ENCODE measurements around the gene MACROD1.

Gene MACROD1

GRCh38 chr11:64036087-64037026 is 129.6 kb downstream of the MACROD1 start:
- DNase-seq (ENCODE audit: low read depth, low spot score), result no peak

GRCh38 chr11:64035576-64035975 is 130.3 kb downstream of the MACROD1 start, which contains the start of gene FLRT1:
TSS of gene FLRT1 (plus strand) at chr11:64035931. CDS start at chr11:64116268, 80,337 bp downstream.
- DNase-seq (ENCODE audit: low read depth, low spot score), result no peak

- DNase-seq (ENCODE audit: low read depth, low spot score), result no peak
Measured at GRCh38 chr11:64035081-64035524, 130.8 kb downstream of the MACROD1 start.

GRCh38 chr11:64034411-64034811 is 131.5 kb downstream of the MACROD1 start:
- no peak for DNase-seq (ENCODE audit: low read depth, low spot score)

- no peak for DNase-seq (ENCODE audit: low read depth, low spot score)
Measured at GRCh38 chr11:64032050-64032449, 133.9 kb downstream of the MACROD1 start.

- no peak for DNase-seq (ENCODE audit: low read depth, low spot score)
Measured at GRCh38 chr11:64031001-64031400, 134.9 kb downstream of the MACROD1 start.

- DNase-seq (ENCODE audit: low read depth, low spot score), result no peak
Measured at GRCh38 chr11:64029773-64030172, 136.1 kb downstream of the MACROD1 start.

- peak; percentile 68 for DNase-seq (ENCODE audit: low read depth, low spot score)
Measured at GRCh38 chr11:64028398-64029115, 137.4 kb downstream of the MACROD1 start.

GRCh38 chr11:64027651-64028397 is 138.1 kb downstream of the MACROD1 start:
- no peak for DNase-seq (ENCODE audit: low read depth, low spot score)

GRCh38 chr11:64026575-64027205 is 139.2 kb downstream of the MACROD1 start:
- DNase-seq (ENCODE audit: low read depth, low spot score), result no peak

GRCh38 chr11:64025205-64025604 is 140.7 kb downstream of the MACROD1 start:
- peak; percentile 60 for DNase-seq (ENCODE audit: low read depth, low spot score)

- DNase-seq (ENCODE audit: low read depth, low spot score), result no peak
Measured at GRCh38 chr11:64023712-64024710, 141.9 kb downstream of the MACROD1 start.

- no peak for DNase-seq (ENCODE audit: low read depth, low spot score)
Measured at GRCh38 chr11:64022125-64022784, 143.7 kb downstream of the MACROD1 start.

GRCh38 chr11:64021757-64022093 is 144.2 kb downstream of the MACROD1 start:
- no peak for DNase-seq (ENCODE audit: low read depth, low spot score)

GRCh38 chr11:64020976-64021756 is 144.7 kb downstream of the MACROD1 start:
- no peak for DNase-seq (ENCODE audit: low read depth, low spot score)

GRCh38 chr11:64019106-64020037 is 146.5 kb downstream of the MACROD1 start:
- DNase-seq (ENCODE audit: low read depth, low spot score), result no peak

GRCh38 chr11:64018310-64018709 is 147.6 kb downstream of the MACROD1 start:
- DNase-seq (ENCODE audit: low read depth, low spot score), result no peak

- DNase-seq (ENCODE audit: low read depth, low spot score), result no peak
Measured at GRCh38 chr11:64017945-64018224, 148.0 kb downstream of the MACROD1 start.
